ENCODE measurements around the gene ILF2.

ILF2 gene

DNA sequence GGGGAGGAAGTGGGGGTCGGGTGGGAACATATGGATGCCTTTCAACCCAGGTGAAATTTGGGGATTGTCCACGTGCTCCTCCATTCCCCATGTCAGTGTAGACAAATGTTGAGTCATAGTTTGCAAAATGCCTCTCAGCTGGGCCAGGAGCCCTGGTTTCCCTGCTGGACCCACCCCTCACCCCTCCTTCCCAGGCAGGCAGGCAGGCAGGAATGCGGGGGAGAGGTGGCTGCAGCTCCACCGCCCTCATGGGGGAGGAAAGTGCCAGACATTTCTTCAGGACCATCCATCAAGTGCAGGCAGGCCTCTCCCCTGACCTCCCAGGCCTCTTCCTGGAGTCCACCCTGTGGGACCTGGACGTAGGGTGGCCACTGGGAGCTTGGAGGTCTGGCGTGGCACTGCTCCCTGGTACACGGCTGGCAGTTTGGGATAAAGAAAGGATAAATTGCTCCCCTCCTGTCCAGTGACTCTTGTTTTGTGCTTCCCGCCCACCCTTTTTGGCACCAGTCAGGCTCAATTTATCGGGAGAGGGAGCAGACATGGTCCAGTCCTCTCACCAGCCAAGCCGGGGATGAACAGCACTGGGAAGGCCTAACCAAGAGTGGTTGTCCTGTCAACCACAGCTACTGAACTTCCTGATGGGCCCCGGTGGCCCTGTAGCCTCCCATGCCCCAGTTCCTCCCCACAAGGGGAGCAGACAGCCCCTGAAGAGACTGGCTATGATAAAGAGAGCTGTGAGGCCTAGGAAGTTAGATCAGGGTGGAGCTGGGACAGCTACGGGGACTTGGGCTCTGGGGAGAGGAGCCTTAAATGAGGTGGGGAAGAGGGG is 26.6 kb upstream of the ILF2 start:
- no peaks in the 10 kb centered on the region for H3K36me3 ChIP-seq (ENCODE audit: insufficient read depth, low read length)
- H3K9me3 ChIP-seq (ENCODE audit: low read depth, low read length), result no peaks in the 10 kb centered on the region
- no peak for DNase-seq (ENCODE audit: low read depth, low spot score)
- TF ChIP-seq POLR2AphosphoS5 (IDR thresholded peaks at IDR 0.05; ENCODE audit: borderline replicate concordance, low read depth, low read length) (no peak), EZH2 (IDR thresholded peaks at IDR 0.05) (no peak), FOXP2 (optimal IDR thresholded peaks at IDR 0.05; ENCODE audit: control extremely low read depth, extremely low read length, insufficient read depth) (no peak)
- no peak overlapping the region for H3K4me3 ChIP-seq
- no peak overlapping the region for H3K9ac ChIP-seq (ENCODE audit: insufficient read length)
- no peak overlapping the region for H3K27ac ChIP-seq

DNA sequence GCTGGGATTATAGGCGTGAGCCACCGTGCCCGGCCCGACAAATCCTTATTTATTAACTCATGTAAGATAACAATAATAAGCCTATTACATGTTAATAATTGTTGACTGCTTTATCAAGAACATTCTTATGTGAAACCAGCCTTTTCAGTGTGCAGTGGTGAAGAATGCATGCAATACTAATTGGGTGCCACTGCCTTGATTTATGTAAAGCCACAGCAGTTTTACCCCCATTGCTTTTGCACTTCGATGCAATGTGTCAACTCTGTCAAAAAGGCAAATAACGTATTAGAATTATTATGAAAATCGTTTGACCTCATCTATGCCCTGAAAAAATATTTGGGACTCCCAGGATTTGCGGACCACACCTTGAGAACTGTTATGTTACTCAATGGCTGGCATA is 25.9 kb upstream of the ILF2 start:
- H3K4me3 ChIP-seq, result no peak overlapping the region
- H3K9me3 ChIP-seq (ENCODE audit: low read depth, low read length), result no peaks in the 10 kb centered on the region
- TF ChIP-seq EZH2 (IDR thresholded peaks at IDR 0.05) (no peak), POLR2AphosphoS5 (IDR thresholded peaks at IDR 0.05; ENCODE audit: borderline replicate concordance, low read depth, low read length) (no peak), FOXP2 (optimal IDR thresholded peaks at IDR 0.05; ENCODE audit: control extremely low read depth, extremely low read length, insufficient read depth) (no peak)
- no peak for DNase-seq (ENCODE audit: low read depth, low spot score)
- H3K36me3 ChIP-seq (ENCODE audit: insufficient read depth, low read length), result no peaks in the 10 kb centered on the region
- H3K27ac ChIP-seq, result no peak overlapping the region
- no peak overlapping the region for H3K9ac ChIP-seq (ENCODE audit: insufficient read length)

DNA sequence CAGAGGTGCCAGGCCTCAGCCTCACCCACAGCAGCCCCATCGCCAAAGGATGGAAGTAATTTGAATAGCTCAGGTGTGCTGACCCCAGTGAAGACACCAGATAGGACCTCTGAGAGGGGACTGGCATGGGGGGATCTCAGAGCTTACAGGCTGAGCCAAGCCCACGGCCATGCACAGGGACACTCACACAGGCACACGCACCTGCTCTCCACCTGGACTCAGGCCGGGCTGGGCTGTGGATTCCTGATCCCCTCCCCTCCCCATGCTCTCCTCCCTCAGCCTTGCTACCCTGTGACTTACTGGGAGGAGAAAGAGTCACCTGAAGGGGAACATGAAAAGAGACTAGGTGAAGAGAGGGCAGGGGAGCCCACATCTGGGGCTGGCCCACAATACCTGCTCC is 22.7 kb upstream of the ILF2 start:
- H3K4me3 ChIP-seq, result no peak overlapping the region
- no peaks in the 10 kb centered on the region for H3K36me3 ChIP-seq (ENCODE audit: insufficient read depth, low read length)
- TF ChIP-seq POLR2AphosphoS5 (IDR thresholded peaks at IDR 0.05; ENCODE audit: borderline replicate concordance, low read depth, low read length) (no peak), FOXP2 (optimal IDR thresholded peaks at IDR 0.05; ENCODE audit: control extremely low read depth, extremely low read length, insufficient read depth) (no peak), EZH2 (IDR thresholded peaks at IDR 0.05) (no peak)
- no peak for DNase-seq (ENCODE audit: low read depth, low spot score)
- no peak overlapping the region for H3K9ac ChIP-seq (ENCODE audit: insufficient read length)
- no peaks in the 10 kb centered on the region for H3K9me3 ChIP-seq (ENCODE audit: low read depth, low read length)
- H3K27ac ChIP-seq, result no peak overlapping the region

DNA sequence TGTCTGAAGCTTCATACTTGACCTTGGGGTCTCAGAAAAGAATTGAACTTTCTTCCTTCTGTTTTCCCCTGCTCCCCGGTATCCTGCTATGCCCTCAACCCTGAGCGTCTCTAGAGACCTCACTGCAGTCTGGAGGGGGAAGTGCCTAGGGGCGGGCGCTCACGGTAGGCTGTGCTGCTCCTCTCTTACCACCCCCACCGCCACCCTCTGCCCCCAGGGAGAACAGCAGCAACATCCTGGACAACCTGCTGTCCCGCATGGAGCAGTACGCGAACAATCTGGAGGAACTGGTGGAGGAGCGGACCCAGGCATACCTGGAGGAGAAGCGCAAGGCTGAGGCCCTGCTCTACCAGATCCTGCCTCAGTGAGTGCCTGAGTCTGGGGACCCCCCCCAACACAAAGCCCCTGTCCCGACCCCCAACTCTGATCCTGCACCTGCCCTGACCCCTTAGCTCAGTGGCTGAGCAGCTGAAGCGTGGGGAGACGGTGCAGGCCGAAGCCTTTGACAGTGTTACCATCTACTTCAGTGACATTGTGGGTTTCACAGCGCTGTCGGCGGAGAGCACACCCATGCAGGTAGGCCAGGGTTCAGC is 18.0 kb upstream of the ILF2 start:
- DNase-seq (ENCODE audit: low read depth, low spot score), result no peak
- Histone ChIP-seq H3K9ac (ENCODE audit: insufficient read length) (no peak overlapping the region), H3K9me3 (ENCODE audit: low read depth, low read length) (no peaks in the 10 kb centered on the region), H3K4me3 (no peak overlapping the region), H3K27ac (no peak overlapping the region), H3K36me3 (ENCODE audit: insufficient read depth, low read length) (no peaks in the 10 kb centered on the region)
- TF ChIP-seq POLR2AphosphoS5 (IDR thresholded peaks at IDR 0.05; ENCODE audit: borderline replicate concordance, low read depth, low read length) (no peak), EZH2 (IDR thresholded peaks at IDR 0.05) (no peak), FOXP2 (optimal IDR thresholded peaks at IDR 0.05; ENCODE audit: control extremely low read depth, extremely low read length, insufficient read depth) (no peak)

DNA sequence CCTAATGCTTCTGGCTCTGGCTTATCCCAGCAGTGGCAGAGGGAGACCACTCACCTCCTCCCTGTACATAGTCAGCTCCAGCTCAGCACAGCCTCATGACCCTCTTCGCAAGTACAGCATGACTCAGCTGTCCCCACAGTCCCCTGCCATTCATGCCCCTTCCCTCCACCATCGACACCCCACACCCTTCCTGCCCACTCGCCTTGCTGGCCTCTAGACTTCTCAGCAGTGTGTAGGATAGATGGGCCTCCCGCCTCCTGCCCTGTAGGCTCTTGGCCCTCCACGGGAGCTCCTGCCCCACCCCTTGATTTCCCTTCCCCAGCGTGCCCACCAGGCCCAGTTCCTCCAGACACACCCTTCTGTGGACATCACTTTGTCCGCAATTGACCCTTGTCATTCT is 17.5 kb upstream of the ILF2 start:
- Histone ChIP-seq H3K27ac (no peak overlapping the region), H3K9me3 (ENCODE audit: low read depth, low read length) (no peaks in the 10 kb centered on the region), H3K4me3 (no peak overlapping the region), H3K36me3 (ENCODE audit: insufficient read depth, low read length) (no peaks in the 10 kb centered on the region), H3K9ac (ENCODE audit: insufficient read length) (no peak overlapping the region)
- DNase-seq (ENCODE audit: low read depth, low spot score), result no peak
- TF ChIP-seq POLR2AphosphoS5 (IDR thresholded peaks at IDR 0.05; ENCODE audit: borderline replicate concordance, low read depth, low read length) (no peak), EZH2 (IDR thresholded peaks at IDR 0.05) (no peak), FOXP2 (optimal IDR thresholded peaks at IDR 0.05; ENCODE audit: control extremely low read depth, extremely low read length, insufficient read depth) (no peak)

DNA sequence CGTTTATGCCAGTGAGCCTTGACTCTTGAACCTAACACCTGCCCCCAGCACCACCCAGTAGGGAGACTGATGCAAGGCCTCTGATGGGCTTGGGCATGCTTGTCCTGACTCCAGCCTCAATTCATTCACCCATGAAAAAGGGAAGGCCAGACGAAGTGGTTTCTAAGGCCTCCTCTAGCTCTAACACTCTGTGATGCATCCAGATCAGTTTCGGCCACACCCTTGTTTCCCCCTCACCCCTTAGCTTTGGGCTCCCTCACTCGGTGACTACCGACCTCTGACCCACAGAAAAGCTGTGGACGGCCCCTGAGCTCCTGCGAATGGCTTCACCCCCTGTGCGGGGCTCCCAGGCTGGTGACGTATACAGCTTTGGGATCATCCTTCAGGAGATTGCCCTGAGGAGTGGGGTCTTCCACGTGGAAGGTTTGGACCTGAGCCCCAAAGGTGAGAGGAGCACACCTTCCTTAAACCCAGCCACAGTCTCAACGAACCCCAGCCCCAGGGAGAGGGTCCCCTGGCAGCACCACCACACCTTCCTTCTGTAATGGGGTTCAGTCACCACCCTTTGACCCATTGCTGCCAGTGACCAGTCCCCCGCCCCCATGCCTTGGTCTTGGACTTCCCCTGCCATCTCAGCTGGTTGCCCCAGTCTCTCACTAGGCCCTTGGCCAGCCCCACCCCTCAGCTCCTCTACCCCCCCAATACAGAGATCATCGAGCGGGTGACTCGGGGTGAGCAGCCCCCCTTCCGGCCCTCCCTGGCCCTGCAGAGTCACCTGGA is 16.7 kb upstream of the ILF2 start:
- H3K27ac ChIP-seq, result no peak overlapping the region
- TF ChIP-seq EZH2 (IDR thresholded peaks at IDR 0.05) (no peak), FOXP2 (optimal IDR thresholded peaks at IDR 0.05; ENCODE audit: control extremely low read depth, extremely low read length, insufficient read depth) (no peak), POLR2AphosphoS5 (IDR thresholded peaks at IDR 0.05; ENCODE audit: borderline replicate concordance, low read depth, low read length) (no peak)
- no peak overlapping the region for H3K9ac ChIP-seq (ENCODE audit: insufficient read length)
- DNase-seq (ENCODE audit: low read depth, low spot score), result no peak
- H3K4me3 ChIP-seq, result no peak overlapping the region
- H3K36me3 ChIP-seq (ENCODE audit: insufficient read depth, low read length), result no peaks in the 10 kb centered on the region
- H3K9me3 ChIP-seq (ENCODE audit: low read depth, low read length), result no peaks in the 10 kb centered on the region

DNA sequence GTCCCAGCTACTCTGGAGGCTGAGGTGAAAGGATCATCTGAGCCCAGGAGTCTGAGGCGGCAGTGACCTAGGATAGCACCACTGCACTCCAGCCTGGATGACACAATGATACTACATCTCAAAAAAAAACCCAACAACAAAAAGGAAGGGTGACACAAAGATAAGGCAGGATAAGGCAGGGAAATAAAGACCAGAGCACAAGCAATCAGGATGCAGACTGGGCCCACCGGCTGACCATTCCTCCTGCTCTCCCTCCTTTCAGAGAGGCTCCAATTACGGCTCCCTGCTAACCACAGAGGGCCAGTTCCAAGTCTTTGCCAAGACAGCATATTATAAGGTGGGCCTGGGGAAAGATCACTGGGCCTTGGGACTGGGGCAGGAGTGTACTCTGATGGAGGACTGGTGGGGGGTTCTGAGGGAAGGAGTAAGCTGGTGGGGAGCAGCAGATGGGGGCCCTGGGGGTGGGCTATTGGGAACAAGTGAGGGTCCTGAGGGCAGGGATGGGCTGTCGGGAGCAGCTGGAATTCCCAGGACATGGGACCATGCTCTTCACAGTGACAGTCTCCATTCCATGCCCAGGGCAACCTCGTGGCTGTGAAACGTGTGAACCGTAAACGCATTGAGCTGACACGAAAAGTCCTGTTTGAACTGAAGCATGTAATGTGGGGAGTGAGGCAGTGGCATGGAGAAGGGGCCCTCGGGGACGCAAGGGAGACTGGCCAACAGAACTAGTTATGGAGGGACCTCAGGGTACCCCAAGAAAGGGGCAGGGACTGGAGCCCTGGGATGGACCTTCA is 14.9 kb upstream of the ILF2 start:
- no peaks in the 10 kb centered on the region for H3K36me3 ChIP-seq (ENCODE audit: insufficient read depth, low read length)
- TF ChIP-seq FOXP2 (optimal IDR thresholded peaks at IDR 0.05; ENCODE audit: control extremely low read depth, extremely low read length, insufficient read depth) (no peak), POLR2AphosphoS5 (IDR thresholded peaks at IDR 0.05; ENCODE audit: borderline replicate concordance, low read depth, low read length) (no peak)
- no peak overlapping the region for H3K9ac ChIP-seq (ENCODE audit: insufficient read length)
- no peaks in the 10 kb centered on the region for H3K9me3 ChIP-seq (ENCODE audit: low read depth, low read length)
- no peak for DNase-seq (ENCODE audit: low read depth, low spot score)
- H3K27ac ChIP-seq, result no peak overlapping the region
- no peak overlapping the region for H3K4me3 ChIP-seq

All from SK-N-MC (cell line).